CD4-positive, alpha-beta T cell treated with Interleukin-12 subunit alpha and Interleukin-12 subunit beta, for 1 hour (primary cell): ENCODE data around the gene ADCY9.
A peak's percentile ranks its signal among the peaks of the same experiment; 100 is the strongest.
"Not testable (repeated sequence)": the region's sequence is repeated elsewhere in the genome, so short reads cannot be mapped to it uniquely, and the experiment has no call there.

Experiments
- DNase-seq: peaks from one replicate; pipeline ENCODE4 v3.0.0-alpha.2; 2020

Gene ADCY9

DNA sequence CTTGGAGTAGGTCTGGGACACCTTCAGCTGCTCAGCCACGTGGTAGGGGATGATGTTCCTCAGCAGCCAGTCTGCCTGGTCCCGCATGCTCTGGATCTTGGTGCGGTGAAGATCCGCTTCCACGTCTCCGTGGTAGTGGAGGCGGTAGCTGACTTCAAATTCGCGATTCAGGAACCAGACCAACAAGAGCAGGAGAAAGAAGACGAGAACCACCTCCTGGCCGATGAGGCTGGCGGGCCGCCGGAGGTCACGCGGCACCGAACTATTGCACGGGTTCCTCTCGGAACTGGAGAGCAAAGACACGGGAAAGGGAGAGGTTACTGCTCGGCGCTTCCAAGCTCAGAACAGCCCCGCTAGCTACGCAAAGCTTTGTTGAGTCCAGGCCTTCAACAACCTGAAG lies 149.6 kb downstream of the ADCY9 start:
- DNase-seq: no peak

DNA sequence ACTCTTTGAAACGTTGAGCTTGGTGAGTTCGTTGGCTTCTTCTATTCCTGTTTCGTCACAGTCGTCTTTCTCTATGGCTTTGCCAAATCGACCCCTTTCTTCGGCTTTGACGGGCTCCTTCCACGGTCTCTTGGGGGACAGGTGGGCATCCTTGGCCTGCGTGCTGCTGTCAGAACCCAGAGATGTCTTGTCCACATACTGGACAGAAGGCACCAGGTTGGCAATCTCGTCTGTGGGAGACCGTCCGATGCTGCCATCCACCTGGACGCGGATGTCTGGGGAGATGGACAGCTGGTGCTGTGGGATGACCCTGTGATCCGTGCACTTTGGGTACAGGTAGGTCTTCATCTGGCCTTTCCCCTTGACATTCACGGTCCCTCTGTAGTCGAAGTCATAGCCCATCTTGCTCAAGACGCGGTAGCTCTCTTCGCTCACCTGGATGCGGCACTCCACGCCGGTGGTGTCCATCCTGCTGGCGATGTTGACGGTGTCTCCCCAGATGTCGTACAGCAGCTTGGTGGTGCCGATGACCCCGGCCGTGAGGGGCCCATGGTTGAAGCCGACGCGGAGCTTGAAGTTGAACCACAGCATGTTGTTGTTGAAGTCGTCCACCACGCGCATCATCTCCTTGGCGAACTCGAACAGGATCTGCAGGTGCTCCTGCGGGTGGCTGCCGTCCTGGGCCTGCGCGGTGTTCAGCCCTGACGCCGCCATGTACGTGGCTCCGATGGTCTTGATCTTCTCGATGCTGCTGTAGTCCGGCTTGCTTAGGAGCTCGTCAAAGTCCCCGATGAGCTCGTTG lies 150.3 kb downstream of the ADCY9 start:
- no peak for DNase-seq

DNA sequence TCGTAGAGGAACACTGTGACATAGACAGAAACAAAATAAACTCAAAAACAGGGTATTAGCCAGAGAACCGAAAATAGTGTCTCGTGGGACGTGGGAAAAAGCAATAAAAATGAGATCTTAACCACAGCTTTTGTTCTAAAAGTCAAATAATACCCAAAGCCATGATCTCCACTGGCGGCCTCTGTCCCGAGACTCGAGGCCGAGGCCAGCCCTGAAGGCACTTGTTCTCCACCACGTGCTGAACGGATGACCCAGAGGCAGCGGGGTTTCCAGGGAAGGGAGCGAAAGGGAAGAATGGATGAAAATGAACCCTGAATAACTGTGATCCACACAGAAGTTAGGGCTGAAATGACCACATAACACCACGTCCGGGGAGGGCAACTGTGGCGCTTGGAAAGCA lies 150.9 kb downstream of the ADCY9 start:
- no peak for DNase-seq

DNA sequence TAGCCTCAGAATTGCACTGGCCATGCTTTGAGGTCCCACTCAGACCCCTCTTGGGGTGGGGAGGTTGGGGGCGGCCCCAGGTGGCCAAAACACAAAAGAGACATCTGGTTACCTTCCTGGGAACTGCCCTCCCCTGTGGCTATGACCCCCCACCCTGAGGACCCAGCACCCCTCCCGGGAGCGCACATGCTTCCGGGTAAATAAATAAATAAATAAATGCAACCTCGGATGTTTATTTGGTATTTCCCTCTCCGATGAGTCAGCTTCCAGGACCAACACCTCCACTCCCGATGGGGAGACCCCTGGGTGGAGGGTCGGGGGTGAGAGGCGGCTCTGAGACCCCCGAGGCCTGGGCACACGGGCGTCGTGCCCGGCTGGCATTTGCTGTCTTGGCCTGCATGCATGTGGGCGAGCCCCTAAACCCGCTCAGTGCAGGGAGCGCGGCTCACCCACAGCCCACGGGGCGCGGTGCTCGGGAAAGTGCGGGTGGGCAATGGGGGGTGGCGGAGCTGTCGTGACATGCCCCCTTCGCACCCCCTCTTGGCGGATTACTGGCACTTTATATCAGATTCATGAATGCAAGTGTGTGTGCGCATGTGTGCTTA lies 151.5 kb downstream of the ADCY9 start:
- DNase-seq: no peak

DNA sequence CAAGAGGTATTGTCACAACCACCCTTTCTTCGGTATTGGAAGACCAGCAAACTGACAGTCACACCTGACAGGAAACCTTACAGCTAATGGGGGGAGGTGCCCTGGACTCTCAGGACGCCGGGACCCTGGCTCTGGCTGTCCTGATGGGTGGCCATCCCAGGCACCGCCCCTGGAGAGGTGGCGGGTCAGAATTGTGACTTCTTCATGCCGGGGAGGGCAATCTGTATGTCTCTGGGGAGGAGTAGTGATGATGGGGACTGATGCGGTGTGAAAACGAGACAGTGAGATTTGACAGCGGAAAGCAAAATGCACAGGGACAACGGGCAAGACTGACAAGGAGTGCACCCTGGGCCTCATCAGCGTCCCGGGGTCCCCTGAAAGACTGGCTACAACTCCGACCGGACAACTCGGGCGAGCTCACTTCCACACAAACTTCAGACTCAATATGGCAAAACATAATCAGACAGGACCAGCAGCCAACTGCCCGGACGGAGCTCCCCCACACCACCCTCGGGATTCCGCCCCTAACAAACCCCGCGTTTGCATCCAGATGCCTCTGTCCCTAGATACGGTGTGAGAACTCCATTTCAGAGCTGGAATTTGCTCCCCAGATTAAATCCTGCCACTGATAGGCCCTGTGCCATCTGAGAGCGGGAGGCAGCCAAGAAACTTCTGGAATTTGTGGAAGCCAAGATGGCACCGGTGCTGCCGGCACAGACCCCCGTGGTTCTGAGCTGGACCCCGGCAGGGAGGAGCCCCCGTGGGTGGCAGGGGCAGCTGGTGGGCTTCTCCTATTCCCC lies 152.2 kb downstream of the ADCY9 start:
- no peak for DNase-seq

DNA sequence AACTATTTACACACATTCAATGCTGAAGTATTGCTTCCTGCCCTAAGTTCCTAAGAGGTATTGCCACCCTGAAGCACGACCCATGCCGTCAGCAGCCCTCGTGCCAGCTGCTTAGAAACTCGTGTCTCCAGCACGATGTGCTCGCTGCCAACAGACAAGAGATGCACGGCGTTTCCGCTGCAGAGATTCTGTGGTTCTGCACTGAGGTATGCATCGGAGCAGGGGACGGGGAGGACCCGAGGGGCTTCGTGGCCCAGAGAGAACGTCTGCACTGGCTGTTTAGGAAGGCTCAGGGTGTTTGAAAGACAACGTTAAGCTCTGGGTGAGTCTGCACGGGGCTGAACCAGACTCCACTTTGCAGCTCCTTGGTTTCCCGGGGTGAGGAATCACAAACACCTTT lies 153.0 kb downstream of the ADCY9 start:
- DNase-seq: peak; percentile 43

DNA sequence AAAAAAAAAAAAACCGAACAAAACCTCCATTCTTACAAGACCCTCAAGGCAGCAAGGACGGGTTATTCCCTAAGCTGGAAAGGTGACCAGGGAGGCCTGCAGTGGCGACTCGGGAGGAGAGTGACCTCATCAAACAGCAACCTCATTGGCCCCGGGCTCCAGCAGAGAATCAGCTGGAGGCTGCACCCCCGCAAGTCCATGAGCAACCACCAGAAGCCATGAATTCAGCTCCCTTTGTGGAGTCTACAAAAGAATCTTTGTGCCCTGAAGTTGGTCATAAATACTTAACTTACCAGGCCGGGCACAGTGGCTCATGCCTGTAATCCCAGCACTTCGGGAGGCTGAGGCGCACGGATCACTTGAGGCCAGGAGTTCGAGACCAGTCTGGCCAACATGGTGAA lies 154.8 kb downstream of the ADCY9 start:
- DNase-seq: no peak

DNA sequence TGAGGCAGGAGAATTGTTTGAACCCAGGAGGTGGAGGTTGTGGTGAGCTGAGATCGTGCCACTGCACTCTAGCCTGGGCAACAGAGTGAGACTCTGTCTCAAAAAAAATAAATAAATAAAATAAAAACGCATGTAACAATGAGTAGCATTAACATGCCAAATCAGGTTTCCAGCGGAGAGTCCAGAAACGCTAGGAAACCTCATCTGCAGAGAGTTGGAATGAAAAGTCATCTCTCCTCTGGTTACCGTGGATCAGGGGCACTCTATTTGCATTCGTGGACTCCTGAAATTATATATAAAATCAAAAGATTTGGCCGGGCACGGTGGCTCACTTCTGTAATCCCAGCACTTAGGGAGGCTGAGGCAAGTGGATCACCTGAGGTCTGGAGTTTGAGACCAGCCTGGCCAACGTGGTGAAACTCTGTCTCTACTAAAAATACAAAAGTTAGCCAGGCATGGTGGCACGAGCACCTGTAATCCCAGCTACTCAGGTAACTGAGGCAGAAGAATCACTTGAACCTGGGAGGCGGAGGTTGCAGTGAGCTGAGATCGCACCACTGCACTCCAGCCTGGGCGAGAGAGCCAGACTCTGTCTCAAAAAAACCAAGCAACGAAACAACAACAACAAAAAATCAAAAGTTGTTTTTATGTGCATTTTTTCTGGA lies 156.2 kb downstream of the ADCY9 start:
- not testable (repeated sequence) for DNase-seq

DNA sequence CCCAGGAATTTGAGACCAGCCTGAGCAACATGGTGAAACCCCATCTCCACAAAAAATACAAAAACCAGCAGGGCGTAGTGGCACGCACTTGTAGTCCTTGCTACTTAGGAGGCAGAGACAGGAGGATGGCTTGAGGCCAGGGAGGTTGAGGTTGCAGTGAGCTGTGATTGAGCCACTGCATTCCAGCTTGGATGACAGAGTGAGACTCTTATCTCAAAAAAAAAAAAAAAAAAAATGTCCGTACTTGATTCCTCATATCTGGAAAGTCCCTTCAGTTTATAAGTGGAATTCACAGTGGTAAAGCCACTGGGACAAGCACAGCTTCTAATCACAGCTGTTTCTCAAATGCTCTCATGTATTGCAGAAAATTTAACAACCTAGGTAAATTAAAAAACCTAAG lies 157.1 kb downstream of the ADCY9 start:
- no peak for DNase-seq

DNA sequence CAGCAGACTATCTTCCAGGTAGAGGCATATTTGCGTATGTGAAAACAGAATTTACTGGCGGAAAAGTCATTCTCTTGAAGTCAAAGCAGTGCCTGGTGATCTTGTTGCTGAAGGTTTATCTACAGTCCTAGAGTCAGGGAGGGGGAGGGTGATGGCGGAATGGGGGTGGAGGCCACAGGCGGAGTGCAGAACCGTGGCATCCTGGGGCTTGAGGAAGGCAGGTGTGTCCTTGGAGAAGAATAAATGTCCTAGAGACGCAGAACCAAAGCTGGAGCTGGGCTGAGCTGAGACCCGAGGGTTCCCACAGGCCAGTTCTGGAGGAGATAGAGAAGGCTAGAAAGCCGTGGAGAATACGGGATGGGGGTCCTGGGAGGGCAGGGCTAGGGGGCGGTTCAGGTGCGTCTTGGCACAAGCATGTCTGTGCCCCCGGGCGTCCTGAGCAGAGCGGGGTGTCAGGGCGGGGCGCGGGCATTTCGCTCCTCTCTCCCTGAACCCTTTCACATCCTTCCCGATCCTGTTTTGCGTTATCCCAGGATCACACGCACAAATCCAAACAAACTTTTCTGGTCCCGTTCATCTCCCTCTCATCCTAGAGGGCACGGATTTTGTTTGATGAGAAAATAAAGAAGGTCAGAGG lies 158.8 kb downstream of the ADCY9 start:
- no peak for DNase-seq

DNA sequence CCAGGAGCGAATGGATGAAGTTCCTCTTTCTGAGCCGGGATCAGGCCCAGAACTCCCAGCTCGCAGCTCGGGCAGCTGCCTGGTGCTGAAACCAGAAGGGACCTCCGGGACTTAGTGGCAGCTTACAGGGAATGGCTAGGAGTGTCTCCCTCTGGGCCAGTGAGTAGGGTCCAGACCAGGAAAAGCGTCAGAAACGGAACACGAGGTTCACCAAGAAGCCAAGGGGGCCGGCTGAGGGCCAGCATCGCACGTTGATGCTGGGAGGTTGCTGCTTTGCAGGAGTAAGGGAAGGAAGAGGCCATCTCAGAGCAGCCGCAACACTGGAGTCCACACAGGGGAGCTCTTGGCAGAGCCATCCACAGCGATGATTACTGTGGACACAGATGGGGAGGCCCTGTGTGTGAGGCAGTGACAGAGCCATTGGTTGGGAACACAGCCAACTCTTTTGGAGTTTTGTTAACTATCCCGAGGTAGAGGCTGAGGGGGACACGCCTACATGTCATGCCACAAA lies 161.8 kb downstream of the ADCY9 start:
- DNase-seq: no peak

DNA sequence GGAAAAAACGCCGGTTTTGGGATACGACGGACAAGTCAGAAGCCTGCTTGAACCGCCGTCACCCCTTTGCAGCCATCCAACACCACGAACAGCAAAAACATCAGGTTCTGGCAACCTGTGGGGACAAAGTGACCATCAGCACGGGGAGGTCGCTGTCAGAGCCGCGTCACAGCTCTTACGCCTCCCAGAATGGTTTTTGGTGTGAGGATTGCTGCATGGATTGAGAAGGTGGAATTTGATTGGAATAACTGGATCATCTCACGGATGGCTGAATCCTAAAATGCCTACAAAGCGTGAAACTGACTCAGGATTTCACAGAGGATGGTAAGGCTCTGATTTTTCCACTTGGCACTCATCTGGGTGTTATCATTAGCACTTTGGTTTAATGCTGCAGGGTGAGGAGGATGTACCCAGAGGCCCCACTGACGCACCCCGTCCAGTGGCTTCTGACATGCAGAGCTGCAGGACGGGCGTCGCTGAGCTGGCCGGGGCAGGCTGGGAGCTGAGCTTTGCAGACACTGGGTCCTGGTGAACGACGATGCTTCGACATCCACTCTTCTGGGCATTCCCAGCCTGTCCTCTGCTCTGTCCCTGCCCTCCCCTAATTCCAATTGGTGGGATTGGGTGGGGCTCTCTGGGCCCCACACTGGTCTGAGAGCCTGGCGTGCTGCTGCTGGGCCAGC lies 162.4 kb downstream of the ADCY9 start:
- no peak for DNase-seq

DNA sequence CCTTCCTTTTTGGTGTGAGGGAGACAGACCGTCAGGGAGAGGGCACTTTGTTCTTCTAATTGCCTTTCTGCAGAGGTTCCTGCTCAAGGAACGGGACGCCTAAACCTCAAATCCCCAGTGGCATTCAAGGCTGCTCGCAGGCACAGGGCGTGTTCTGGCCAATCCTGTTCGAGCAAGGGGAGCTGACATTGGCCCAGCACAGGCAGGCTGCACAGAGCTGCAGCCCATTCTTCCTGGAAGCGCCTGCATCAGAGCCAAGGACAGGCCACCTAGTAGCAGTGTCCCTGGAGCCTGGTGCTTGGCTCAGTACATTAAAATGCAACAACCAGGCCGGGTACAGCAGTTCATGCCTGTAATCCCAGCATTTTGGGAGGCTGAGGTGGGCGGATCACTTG lies 163.5 kb downstream of the ADCY9 start:
- DNase-seq: no peak

DNA sequence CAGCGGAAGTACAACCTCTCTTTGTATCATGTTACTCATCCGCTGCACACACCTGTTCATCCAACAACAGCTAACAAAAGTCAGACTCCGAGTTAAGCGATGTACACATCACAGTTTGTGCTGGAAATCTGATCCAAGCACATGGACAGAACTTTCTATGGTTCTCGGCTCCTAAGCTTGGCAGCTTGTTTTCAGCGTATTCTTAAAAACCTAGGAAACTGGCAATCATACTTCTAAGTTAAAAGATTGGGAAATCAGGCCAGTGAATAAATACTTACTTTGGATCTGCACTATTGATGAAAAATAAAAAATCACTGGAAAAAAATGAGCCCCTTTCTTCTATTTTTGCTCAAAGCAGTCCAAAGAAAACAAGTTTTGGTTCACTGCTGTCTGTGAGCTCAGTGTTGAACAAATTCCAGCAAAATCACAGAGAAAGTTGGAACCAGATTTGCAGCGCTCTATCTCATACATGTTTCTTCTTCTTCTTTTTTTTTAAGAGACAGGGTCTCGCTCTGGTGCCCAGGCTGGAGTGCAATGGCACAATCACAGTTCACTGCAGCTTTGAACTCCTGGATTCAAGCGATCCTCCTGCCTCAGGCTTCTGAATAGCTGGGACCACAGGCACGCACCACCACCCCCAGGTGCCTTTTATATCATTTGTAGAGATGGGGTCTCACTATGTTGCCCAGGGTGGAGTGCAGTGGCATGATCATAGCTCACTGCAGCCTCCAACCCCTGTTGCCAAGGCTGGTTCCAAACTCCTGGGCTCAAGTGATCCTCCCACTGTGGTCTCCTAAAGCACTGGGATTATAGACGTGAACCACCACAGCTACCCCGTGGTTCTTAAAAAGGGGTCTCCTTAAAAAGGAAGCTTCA lies 164.1 kb downstream of the ADCY9 start:
- no peak for DNase-seq

DNA sequence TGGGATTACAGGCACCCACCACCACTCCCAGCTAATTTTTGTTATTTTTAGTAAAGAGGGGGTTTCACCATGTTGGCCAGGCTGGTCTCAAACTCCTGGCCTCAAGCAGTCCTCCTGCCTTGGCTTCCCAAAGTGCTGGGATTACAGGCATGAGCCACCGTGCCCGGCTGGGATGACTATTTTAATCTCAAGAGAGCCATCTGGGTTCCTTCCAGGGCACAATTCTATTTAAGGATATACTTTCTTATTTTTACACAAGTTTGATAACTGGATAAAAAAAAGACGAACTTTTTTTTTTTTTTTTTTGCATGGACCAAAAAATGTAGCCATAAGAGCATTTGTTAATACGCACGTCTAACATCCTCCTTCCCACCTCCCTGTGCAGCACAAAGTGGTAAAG lies 164.9 kb downstream of the ADCY9 start:
- not testable (repeated sequence) for DNase-seq

DNA sequence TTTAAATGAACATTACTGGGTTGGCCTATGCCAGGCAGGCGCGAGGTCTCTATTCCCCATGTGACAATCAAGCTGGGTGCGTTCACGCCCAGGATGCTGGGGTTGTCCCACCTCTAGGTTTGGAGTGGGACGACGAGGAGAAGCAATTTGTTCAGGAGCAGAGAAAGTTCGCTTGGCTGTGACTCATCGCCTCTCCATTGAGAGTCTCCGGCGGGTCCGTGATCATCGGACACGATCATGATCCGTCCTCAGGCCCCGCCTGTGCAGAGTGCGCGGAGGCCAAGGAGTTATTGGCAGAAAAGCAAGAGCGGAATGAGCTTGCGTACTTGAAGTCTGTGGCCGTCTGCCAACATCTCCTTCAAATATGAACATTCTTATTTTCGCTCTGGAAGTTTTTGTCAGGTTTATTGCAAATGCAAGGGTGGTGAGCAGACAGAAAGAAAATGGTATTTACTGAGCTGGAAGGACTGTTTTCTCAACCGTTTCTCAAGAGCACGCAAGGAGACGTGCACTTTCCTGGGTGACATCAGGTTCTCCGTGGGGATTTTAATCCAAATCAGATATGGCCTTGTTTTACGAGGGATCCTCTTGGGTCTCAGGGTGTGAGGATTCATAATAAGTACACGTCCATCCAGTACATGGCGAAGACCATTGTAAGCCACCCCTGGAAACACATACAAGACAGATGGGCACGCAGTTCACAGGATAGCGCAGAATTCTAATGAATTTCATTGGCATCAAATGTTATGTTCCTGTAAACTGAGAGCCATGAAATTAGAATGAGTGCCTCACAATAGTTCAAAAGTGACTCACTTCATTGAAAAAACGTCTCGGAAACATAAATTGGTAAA lies 165.7 kb downstream of the ADCY9 start:
- DNase-seq: no peak

DNA sequence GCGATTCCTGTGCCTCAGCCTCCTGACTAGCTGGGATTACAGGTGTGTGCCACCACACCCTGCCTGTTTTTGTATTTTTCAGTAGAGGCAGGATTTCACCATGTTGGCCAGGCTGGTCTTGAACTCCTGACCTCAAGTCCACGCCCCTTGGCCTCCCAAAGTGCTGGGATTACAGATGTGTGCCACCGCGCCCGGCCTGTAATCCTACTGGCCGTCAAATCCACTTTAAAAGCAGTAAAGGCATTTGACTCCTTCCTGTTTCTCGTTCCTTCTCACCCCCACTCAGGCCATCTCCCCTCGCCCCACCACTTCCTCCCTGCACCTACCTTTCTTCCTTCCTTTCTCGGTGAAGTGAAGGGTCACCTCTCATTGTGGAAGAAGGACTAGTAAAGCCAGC lies 166.3 kb downstream of the ADCY9 start:
- no peak for DNase-seq

DNA sequence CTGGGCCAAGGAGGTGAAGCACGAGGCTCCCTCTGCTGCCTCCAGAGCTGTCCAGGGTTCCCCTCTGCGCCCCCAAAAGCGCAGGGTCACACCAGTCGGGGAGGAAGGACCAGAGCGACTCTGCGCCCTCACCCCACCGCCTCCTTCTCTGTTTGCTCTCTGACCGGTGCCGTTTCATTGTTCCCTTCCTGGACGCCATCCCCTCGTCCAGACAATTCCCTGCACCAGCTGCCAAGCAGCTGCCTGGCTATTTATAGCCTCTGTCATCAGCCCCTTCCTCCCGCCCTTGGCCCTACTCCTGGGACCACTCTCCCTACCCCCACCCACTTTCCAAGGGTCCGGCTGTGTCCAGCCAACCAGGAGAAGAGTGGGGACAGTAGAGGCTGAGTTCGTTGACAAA lies 167.0 kb downstream of the ADCY9 start:
- no peak for DNase-seq

DNA sequence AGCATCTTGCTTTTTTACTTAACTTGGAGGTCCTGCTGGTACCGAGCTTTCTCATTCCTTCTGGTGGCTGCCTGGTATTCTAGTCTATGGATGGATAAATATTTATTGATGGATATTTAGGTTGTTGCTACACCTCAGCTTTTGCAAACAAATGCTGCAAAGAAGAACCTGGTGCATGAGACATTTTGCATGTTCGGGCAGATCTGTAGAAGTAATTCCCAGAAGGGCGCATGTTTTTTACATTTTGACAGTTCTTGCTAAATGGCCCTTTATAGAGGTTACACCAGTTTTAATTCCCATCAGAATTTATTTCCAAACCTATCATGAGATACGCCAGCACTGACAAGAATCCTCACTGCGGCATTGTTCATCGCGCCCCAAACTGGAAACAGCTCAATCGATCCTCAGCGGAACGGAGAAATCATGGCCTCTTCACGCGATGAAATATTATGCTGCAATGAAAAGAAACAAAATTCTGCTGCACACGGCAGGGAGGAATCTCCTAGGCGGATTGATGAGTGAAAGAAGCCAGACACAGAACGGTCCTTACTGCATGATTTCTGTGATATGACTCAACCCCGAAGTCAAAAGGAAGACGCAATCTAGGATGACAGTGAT lies 167.8 kb downstream of the ADCY9 start:
- DNase-seq: no peak
